GM19193 (cell line): ENCODE measurements around the gene TUSC1.

ENCODE experiments used
- POLR2A ChIP-seq: IDR thresholded peaks from 4 replicates; pipeline ENCODE4 v1.6.1; 2011; ENCODE audit not compliant: insufficient read depth, insufficient read length; ENCODE audit errors: extremely low read depth

Gene TUSC1

GRCh38 chr9:25654417-25654816 is 23.8 kb downstream of the TUSC1 start:
- no peak for TF ChIP-seq POLR2A

- TF ChIP-seq POLR2A, result no peak
These were observed 30.1 kb downstream of the TUSC1 start for GRCh38 chr9:25648116-25648515.

- no peak for TF ChIP-seq POLR2A
These were observed 42.2 kb downstream of the TUSC1 start for GRCh38 chr9:25636026-25636425.

GRCh38 chr9:25629231-25629630 is 49.0 kb downstream of the TUSC1 start:
- no peak for TF ChIP-seq POLR2A
